Pancreas (tissue), 10 donors: ENCODE results near the gene DCDC2C. TPM values are rescaled to one million over a fixed set of nuclear protein-coding genes. Genes with fewer than 3 reads are reported as not detected.

Experiments used
- ATAC-seq, 4 donors: fragments of 200-7000 bp; cut with Tn5 transposase; one replicate each; pipeline versions ENCODE4 v1.8.0 to v1.9.1; 2020; ENCODE audit warnings: mild to moderate bottlenecking in 4 of 4, moderate library complexity in 4 of 4
- DNase-seq, 6 donors: peaks; one replicate each; pipeline ENCODE4 v3.0.0-alpha.2; 2020
- FAIRE-seq: peaks from 2 replicates; lab custom pipeline; 2012; peaks lifted over from hg19 to GRCh38; lab: Jason Lieb, UNC
- H3K27ac ChIP-seq, 4 donors: fragments of 200-600 bp; sonication (generic); 1 replicate in 3 of 4; 2 replicates in 1 of 4; pipeline versions ENCODE4 v1.5.0 to v1.8.0; 2020
- H3K27me3 ChIP-seq, 4 donors: fragments of 200-600 bp; one replicate each; pipeline ENCODE4 v1.8.0; 2021
- H3K36me3 ChIP-seq, 3 donors: fragments of 200-600 bp; sonication (generic) in 1 of 3; one replicate each; pipeline versions ENCODE4 v1.5.0 to v1.8.0; 2020 to 2021
- H3K4me1 ChIP-seq, 3 donors: fragments of 200-600 bp; one replicate each; pipeline ENCODE4 v1.8.0; 2021
- H3K4me3 ChIP-seq, 4 donors: fragments of 200-600 bp; sonication (generic) in 2 of 4; one replicate each; pipeline versions ENCODE4 v1.5.0 to v1.8.0; 2020 to 2021
- H3K9me3 ChIP-seq, 4 donors: fragments of 200-600 bp; one replicate each; pipeline ENCODE4 v1.8.0; 2021
- CTCF ChIP-seq, 4 donors: fragments of 200-600 bp; sonication (generic) in 3 of 4; IDR thresholded peaks; one replicate each; pipeline versions ENCODE4 v1.5.0 to v1.8.0; 2021; ENCODE audit warnings: antibody characterized with exemption in 4 of 4
- WGBS, 2 donors: extraction: QIAGEN DNeasy Blood & Tissue Kit; methylation state at CpG; one replicate each; pipeline ENCODE4 v1.1.7; 2013; 5-methylcytosine and 5-hydroxymethylcytosine counted together
- intact Hi-C, 3 donors: fragments of 100-400 bp; cut with DNase I; formaldehyde crosslinking; loops; one replicate each; pipeline versions ENCODE4 v1.11.1 to v1.14.2; 2022
- polyA plus RNA-seq, 2 donors: library from polyadenylated mRNA; stranded (reverse); fragments of 200-250 nt; gene quantifications; one replicate each; pipeline ENCODE4 v1.2.3, GENCODE V29; 2013
- total RNA-seq, 6 donors: library from RNA; stranded (reverse); fragmentation: NEBNext Ultra II Directional in 4 of 6; extraction: Animal tissue kit (Norgen Biotek cat#: 25700) in 4 of 6; gene quantifications; one replicate each; pipeline versions ENCODE4 v1.2.1 to v1.2.4, GENCODE V29; 2021 to 2023
- donor health status: healthy with polysubstance abuse.
- donor health status: DM: no; HTN: no; CAD: no; lungs with moderate emphysema.
- donor health status: DM: no; HTN: no; CAD: no.
- donor health status: control.
- donor health status: control.
- donor health status: Bipolar disorder and iron deficiency.
- donor health status: DM: yes; HTN: yes; CAD: no.
- donor health status: DM: no; HTN: no; CAD: no.
- donor health status: DM: no; HTN: no; CAD: no.
- donor health status: DM: yes; HTN: yes; CAD: no.

DCDC2C gene
- not detected for total RNA-seq
- polyA plus RNA-seq, result not detected

- no peak for TF ChIP-seq CTCF (IDR thresholded peaks at IDR 0.05)
- Histone ChIP-seq H3K4me3 (no peak within 1 kb of the TSS), H3K27ac (no peak within 1 kb of the TSS), H3K4me1 (no peaks in the 10 kb centered on the region), H3K36me3 (no peaks in the 10 kb centered on the region), H3K27me3 (peaks cover 0 to 17% (median 0%) of the 10 kb centered on the region in 4 donors), H3K9me3 (no peaks in the 10 kb centered on the region)
- ATAC-seq (no peak), FAIRE-seq (no peak), DNase-seq (peak in 1 of 6 donors; percentile 73)
- WGBS, 2 donors, result 5% methylated on average over 38 to 60 of the region's 60 CpGs
- intact Hi-C loops, result no loop called here
Observed at GRCh38 chr2:3703236-3703756, at the start of gene DCDC2C. DCDC2C (plus strand) TSS chr2:3703575; CDS start chr2:3703752, 177 bp downstream.

- ATAC-seq (no peak), DNase-seq (peak in 1 of 6 donors; percentile 20), FAIRE-seq (no peak)
- intact Hi-C loops, result no loop called here
- WGBS, 2 donors, result 79 to 91% methylated on average over 10 of the region's 10 CpGs
- no peak for TF ChIP-seq CTCF (IDR thresholded peaks at IDR 0.05)
- Histone ChIP-seq H3K4me3 (no peak overlapping the region), H3K36me3 (no peaks in the 10 kb centered on the region), H3K4me1 (peaks cover 0 to 7% (median 5%) of the 10 kb centered on the region in 3 donors), H3K9me3 (no peaks in the 10 kb centered on the region), H3K27me3 (no peaks in the 10 kb centered on the region), H3K27ac (no peak overlapping the region)
Observed at GRCh38 chr2:3654011-3654410, 49.4 kb upstream of the DCDC2C start.

GRCh38 chr2:3654531-3655225, 48.7 kb upstream of the DCDC2C start:
- H3K27ac ChIP-seq, result no peak overlapping the region
- DNase-seq (peak in 1 of 6 donors; percentile 52), ATAC-seq (no peak), FAIRE-seq (no peak)
- peaks cover 0 to 7% (median 5%) of the 10 kb centered on the region in 3 donors for H3K4me1 ChIP-seq
- H3K27me3 ChIP-seq, result no peaks in the 10 kb centered on the region
- no peaks in the 10 kb centered on the region for H3K9me3 ChIP-seq
- intact Hi-C loops, result no loop called here
- 56 to 76% methylated on average over 21 of the region's 21 CpGs for WGBS, 2 donors
- no peaks in the 10 kb centered on the region for H3K36me3 ChIP-seq
- H3K4me3 ChIP-seq, result no peak overlapping the region
- TF ChIP-seq CTCF (IDR thresholded peaks at IDR 0.05), result no peak

- TF ChIP-seq CTCF (IDR thresholded peaks at IDR 0.05), result no peak
- no peak overlapping the region for H3K27ac ChIP-seq
- 66 to 77% methylated on average over 28 of the region's 28 CpGs for WGBS, 2 donors
- DNase-seq (peak in 1 of 6 donors; percentile 38), ATAC-seq (no peak), FAIRE-seq (no peak)
- no peaks in the 10 kb centered on the region for H3K36me3 ChIP-seq
- H3K9me3 ChIP-seq, result no peaks in the 10 kb centered on the region
- peaks cover 0 to 5% (median 4%) of the 10 kb centered on the region in 3 donors for H3K4me1 ChIP-seq
- H3K4me3 ChIP-seq, result no peak overlapping the region
- intact Hi-C loops, result no loop called here
- H3K27me3 ChIP-seq, result no peaks in the 10 kb centered on the region
Observed at GRCh38 chr2:3655871-3656761, 47.3 kb upstream of the DCDC2C start.
